ENCODE measurements around the gene LYRM7. TPM values are rescaled to one million over a fixed set of nuclear protein-coding genes. Genes with fewer than 3 reads are reported as not detected.

Gene LYRM7
- total RNA-seq, 1 experiment from 2014 or later: 5.0 TPM

DNA sequence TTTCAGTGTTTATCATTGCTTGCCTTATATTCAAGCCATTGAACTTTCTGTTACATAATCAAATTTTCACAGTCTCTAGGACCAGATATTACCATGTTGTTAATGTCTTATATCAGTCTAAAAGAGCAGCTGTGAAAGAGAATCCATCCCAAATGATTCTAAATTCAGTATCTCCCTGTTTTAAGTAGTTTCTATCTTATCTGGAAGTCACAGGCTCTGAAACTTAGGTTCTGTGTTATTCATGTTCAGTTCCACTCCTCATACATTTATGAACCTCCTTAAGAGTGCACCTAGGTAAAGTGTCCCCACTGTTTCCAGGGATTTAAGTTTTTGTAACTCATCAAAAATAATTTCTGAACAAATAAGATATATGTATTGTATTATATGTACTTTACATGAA is 9.7 kb downstream of the LYRM7 start:
- no peak for TF ChIP-seq EZH2 (IDR thresholded peaks at IDR 0.05; ENCODE audit: low read length, unreplicated experiment)
- no peak for TF ChIP-seq EZH2phosphoT487 (IDR thresholded peaks at IDR 0.05; ENCODE audit: borderline replicate concordance, low read length)
- TF ChIP-seq, protein P1, sequence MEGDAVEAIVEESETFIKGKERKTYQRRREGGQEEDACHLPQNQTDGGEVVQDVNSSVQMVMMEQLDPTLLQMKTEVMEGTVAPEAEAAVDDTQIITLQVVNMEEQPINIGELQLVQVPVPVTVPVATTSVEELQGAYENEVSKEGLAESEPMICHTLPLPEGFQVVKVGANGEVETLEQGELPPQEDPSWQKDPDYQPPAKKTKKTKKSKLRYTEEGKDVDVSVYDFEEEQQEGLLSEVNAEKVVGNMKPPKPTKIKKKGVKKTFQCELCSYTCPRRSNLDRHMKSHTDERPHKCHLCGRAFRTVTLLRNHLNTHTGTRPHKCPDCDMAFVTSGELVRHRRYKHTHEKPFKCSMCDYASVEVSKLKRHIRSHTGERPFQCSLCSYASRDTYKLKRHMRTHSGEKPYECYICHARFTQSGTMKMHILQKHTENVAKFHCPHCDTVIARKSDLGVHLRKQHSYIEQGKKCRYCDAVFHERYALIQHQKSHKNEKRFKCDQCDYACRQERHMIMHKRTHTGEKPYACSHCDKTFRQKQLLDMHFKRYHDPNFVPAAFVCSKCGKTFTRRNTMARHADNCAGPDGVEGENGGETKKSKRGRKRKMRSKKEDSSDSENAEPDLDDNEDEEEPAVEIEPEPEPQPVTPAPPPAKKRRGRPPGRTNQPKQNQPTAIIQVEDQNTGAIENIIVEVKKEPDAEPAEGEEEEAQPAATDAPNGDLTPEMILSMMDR (conservative IDR thresholded peaks at IDR 0.05; ENCODE audit: low read depth, low read length): no peak
- 0 out of 2 replicates have a peak, but pooled peaks cover 7% of the 10 kb centered on the region for H3K79me2 ChIP-seq (ENCODE audit: low read length)
- ATAC-seq: no peak
- H3K9me3 ChIP-seq (ENCODE audit: low read length): no peaks in the 10 kb centered on the region
- no peak overlapping the region for H3K4me3 ChIP-seq (ENCODE audit: low read length)
- no peak overlapping the region for H3K9ac ChIP-seq (ENCODE audit: low read length)
- intact Hi-C loops (cut with micrococcal nuclease): no loop called here
- no peaks in the 10 kb centered on the region for H3F3A ChIP-seq (ENCODE audit: low read length, unreplicated experiment)
- DNase-seq: no peak
- no peak overlapping the region for H3K27ac ChIP-seq (ENCODE audit: low read length)
- no peaks in the 10 kb centered on the region for H3K36me3 ChIP-seq (ENCODE audit: low read depth, low read length)
- H3K27me3 ChIP-seq (ENCODE audit: low read length): no peaks in the 10 kb centered on the region
- no peaks in the 10 kb centered on the region for H3K9me2 ChIP-seq (replicated peaks; ENCODE audit: low read length)
- H2AFZ ChIP-seq (ENCODE audit: low read length): no peak overlapping the region
- H3K4me2 ChIP-seq (ENCODE audit: low read length): no peak overlapping the region
- no TSS peak for BruUV-seq (replicated peaks)
- ChIA-PET POLR2A (ENCODE audit: unreplicated experiment) (no interaction called here), CTCF (no interaction called here)
- H4K20me1 ChIP-seq (ENCODE audit: low read length): no peaks in the 10 kb centered on the region
- H3K4me1 ChIP-seq (ENCODE audit: insufficient read depth, low read length): no peaks in the 10 kb centered on the region

DNA sequence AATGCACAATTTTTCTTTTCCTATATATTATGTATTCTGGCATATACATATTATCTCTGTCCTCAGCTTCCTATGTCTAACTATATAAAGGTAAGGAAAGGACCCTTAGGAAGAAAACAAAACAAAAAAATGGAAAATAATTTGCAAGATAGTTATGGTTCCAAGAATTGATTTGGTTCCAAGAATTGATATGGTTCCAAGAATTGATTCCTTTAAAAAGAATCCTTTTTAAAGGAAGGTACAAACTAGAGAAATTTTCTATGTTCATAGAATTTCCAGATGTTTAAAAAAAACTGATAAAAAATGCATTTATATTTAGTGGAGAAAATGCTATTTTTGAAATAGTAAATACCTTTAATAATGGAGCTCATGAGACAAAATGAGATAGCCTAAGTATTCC is 12.1 kb downstream of the LYRM7 start:
- H3K9ac ChIP-seq (ENCODE audit: low read length): no peak overlapping the region
- ChIA-PET POLR2A (ENCODE audit: unreplicated experiment) (no interaction called here), CTCF (no interaction called here)
- no peak overlapping the region for H3K4me2 ChIP-seq (ENCODE audit: low read length)
- H3F3A ChIP-seq (ENCODE audit: low read length, unreplicated experiment): no peaks in the 10 kb centered on the region
- no peaks in the 10 kb centered on the region for H4K20me1 ChIP-seq (ENCODE audit: low read length)
- no peak overlapping the region for H3K4me3 ChIP-seq (ENCODE audit: low read length)
- no peaks in the 10 kb centered on the region for H3K9me3 ChIP-seq (ENCODE audit: low read length)
- H3K79me2 ChIP-seq (ENCODE audit: low read length): no peaks in the 10 kb centered on the region
- H3K36me3 ChIP-seq (ENCODE audit: low read depth, low read length): no peaks in the 10 kb centered on the region
- no peak overlapping the region for H3K27ac ChIP-seq (ENCODE audit: low read length)
- BruUV-seq (replicated peaks): no TSS peak
- ATAC-seq (no peak), DNase-seq (no peak)
- H2AFZ ChIP-seq (ENCODE audit: low read length): no peak overlapping the region
- no peaks in the 10 kb centered on the region for H3K27me3 ChIP-seq (ENCODE audit: low read length)
- H3K4me1 ChIP-seq (ENCODE audit: insufficient read depth, low read length): peaks cover 3% of the 10 kb centered on the region; the same call in 1 of the 2 replicates
- no peak for TF ChIP-seq EZH2 (IDR thresholded peaks at IDR 0.05; ENCODE audit: low read length, unreplicated experiment)
- TF ChIP-seq, protein P1 (conservative IDR thresholded peaks at IDR 0.05; ENCODE audit: low read depth, low read length): no peak
- no peak for TF ChIP-seq EZH2phosphoT487 (IDR thresholded peaks at IDR 0.05; ENCODE audit: borderline replicate concordance, low read length)
- intact Hi-C loops (cut with micrococcal nuclease): no loop called here
- H3K9me2 ChIP-seq (replicated peaks; ENCODE audit: low read length): no peaks in the 10 kb centered on the region

DNA sequence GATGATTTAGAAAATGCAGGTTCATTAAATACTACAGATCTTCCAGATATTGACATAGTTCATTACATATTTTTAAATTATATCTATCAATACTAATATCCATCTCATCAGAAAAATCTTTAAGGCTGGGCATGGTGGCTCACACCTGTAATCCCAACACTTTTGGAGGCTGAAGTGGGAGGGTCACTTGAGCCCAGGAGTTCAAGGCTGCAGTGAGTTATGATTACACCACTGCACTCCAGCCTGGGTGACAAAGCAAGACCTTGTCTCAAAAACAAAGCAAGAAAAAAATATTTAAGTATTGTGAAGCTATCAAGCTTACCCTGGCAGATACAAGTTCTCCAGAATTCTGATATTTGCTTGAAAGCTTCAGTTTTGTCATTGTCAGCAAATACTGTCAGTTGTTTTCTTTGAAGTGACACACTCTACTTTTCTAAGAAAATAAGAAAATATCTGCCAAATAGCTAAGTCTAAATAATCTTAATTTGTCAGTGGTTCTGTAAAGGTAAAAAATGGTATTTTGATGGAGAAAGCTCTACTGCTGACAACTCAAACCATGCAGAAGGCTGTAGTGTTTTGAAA is 14.9 kb downstream of the LYRM7 start:
- no peaks in the 10 kb centered on the region for H4K20me1 ChIP-seq (ENCODE audit: low read length)
- H2AFZ ChIP-seq (ENCODE audit: low read length): no peak overlapping the region
- peaks cover 3% of the 10 kb centered on the region; the same call in 1 of the 2 replicates for H3K4me1 ChIP-seq (ENCODE audit: insufficient read depth, low read length)
- H3F3A ChIP-seq (ENCODE audit: low read length, unreplicated experiment): no peaks in the 10 kb centered on the region
- H3K4me2 ChIP-seq (ENCODE audit: low read length): no peak overlapping the region
- no TSS peak for BruUV-seq (replicated peaks)
- no peaks in the 10 kb centered on the region for H3K9me3 ChIP-seq (ENCODE audit: low read length)
- no peak overlapping the region for H3K9ac ChIP-seq (ENCODE audit: low read length)
- ATAC-seq (no peak), DNase-seq (no peak)
- no peak overlapping the region for H3K4me3 ChIP-seq (ENCODE audit: low read length)
- H3K27me3 ChIP-seq (ENCODE audit: low read length): no peaks in the 10 kb centered on the region
- H3K9me2 ChIP-seq (replicated peaks; ENCODE audit: low read length): no peaks in the 10 kb centered on the region
- no peaks in the 10 kb centered on the region; the same call in 1 of the 2 replicates for H3K36me3 ChIP-seq (ENCODE audit: low read depth, low read length)
- ChIA-PET CTCF (no interaction called here), POLR2A (ENCODE audit: unreplicated experiment) (interaction anchor here (0.6 kb wide), 1 partner anchor 1079 kb away, joined by 3 read pairs; no protein-coding TSS in a partner anchor)
- TF ChIP-seq, protein P1 (conservative IDR thresholded peaks at IDR 0.05; ENCODE audit: low read depth, low read length): no peak
- TF ChIP-seq EZH2phosphoT487 (IDR thresholded peaks at IDR 0.05; ENCODE audit: borderline replicate concordance, low read length): no peak
- no peak for TF ChIP-seq EZH2 (IDR thresholded peaks at IDR 0.05; ENCODE audit: low read length, unreplicated experiment)
- intact Hi-C loops (cut with micrococcal nuclease): loop anchor here (2.0 to 5.0 kb wide), 2 partner anchors 15 to 72 kb away; partner anchors contain the start of gene LYRM7
- H3K79me2 ChIP-seq (ENCODE audit: low read length): no peaks in the 10 kb centered on the region
- H3K27ac ChIP-seq (ENCODE audit: low read length): no peak overlapping the region

All from PC-3 (cell line).